Measurements from ENCODE around the gene SNIP1. TPM values are rescaled to one million over a fixed set of nuclear protein-coding genes. Genes with fewer than 3 reads are reported as not detected.
A peak's percentile ranks its signal among the peaks of the same experiment; 100 is the strongest.

Gene SNIP1
- total and polyA plus RNA-seq, 2 of the 8 experiments (the other 6 are each of a cell fraction or from before 2014, with no cell fraction given): 3.7 to 15.7 TPM

- Histone ChIP-seq H3K36me3 (ENCODE audit: control insufficient read depth in 2 of 4, insufficient read depth in 4 of 4, low read length in 3 of 4) (peaks cover 0 to 11% (median 0%) of the 10 kb centered on the region in 4 experiments; a peak in 5 of 8 replicates), H3K9me3 (ENCODE audit: insufficient read depth in 2 of 2, low read depth in 1 of 2, low read length in 1 of 2) (0 out of 4 replicates have a peak, but pooled peaks cover 0 to 2% of the 10 kb centered on the region in 2 experiments), H2BK5ac (ENCODE audit: low read depth, low read length) (peak overlapping the region; percentile 96; the same call in 1 of the 2 replicates), H3K14ac (ENCODE audit: insufficient read length) (no peak overlapping the region), H3K4me2 (ENCODE audit: insufficient read depth in 1 of 2, low read depth in 2 of 2, low read length in 2 of 2) (peak overlapping the region; percentile 75 to 97), H3K23me2 (ENCODE audit: low read depth, low read length) (peaks cover 6% of the 10 kb centered on the region; the same call in 1 of the 2 replicates), H2BK12ac (ENCODE audit: low read depth, low read length) (no peak overlapping the region), H3K79me1 (ENCODE audit: low read depth, low read length) (peaks cover 4% of the 10 kb centered on the region; the same call in 1 of the 2 replicates), H4K20me1 (replicated peaks in 1 of 2; ENCODE audit: control insufficient read depth in 1 of 2, insufficient read depth in 2 of 2, low read length in 2 of 2) (peaks cover 0 to 7% of the 10 kb centered on the region in 2 experiments), H3K18ac (ENCODE audit: extremely low read depth, low read length) (no peak overlapping the region), H3K27me3 (replicated peaks in 1 of 4; ENCODE audit: control insufficient read depth in 3 of 4, extremely low read depth in 1 of 4, insufficient read depth in 3 of 4, low read length in 3 of 4) (no peaks in the 10 kb centered on the region), H2AK5ac (ENCODE audit: low read depth, low read length) (no peak overlapping the region), H3K4me3 (ENCODE audit: extremely low read depth in 1 of 4, insufficient read depth in 2 of 4, low read depth in 3 of 4, low read length in 4 of 4) (peak overlapping the region; percentile 67 to 92 (median 82)), H4K91ac (replicated peaks; ENCODE audit: insufficient read length, low read length) (no peak overlapping the region), H3K56ac (replicated peaks; ENCODE audit: insufficient read length, low read depth, low read length) (no peak overlapping the region), H3K4ac (replicated peaks; ENCODE audit: insufficient read length, low read depth, low read length) (no peak overlapping the region), H2BK120ac (replicated peaks; ENCODE audit: low read depth, low read length) (no peak overlapping the region), H4K5ac (ENCODE audit: insufficient read length, low read depth, low read length) (no peak overlapping the region), H2AFZ (ENCODE audit: low read length) (0 out of 2 replicates have a peak overlapping the region, but pooled peaks have one; percentile 80), H3K4me1 (replicated peaks in 1 of 4; ENCODE audit: control insufficient read depth in 3 of 4, insufficient read depth in 4 of 4, low read length in 3 of 4) (peaks cover 3 to 13% (median 5%) of the 10 kb centered on the region in 4 experiments), H3K79me2 (ENCODE audit: control insufficient read depth in 1 of 2, insufficient read depth in 2 of 2, low read length in 2 of 2) (peaks cover 8 to 16% of the 10 kb centered on the region in 2 experiments; a peak in 3 of 4 replicates), H4K8ac (ENCODE audit: extremely low read depth, insufficient read depth, low read length) (peak overlapping the region; percentile 99), H3K9ac (replicated peaks in 1 of 4; ENCODE audit: extremely low read depth in 1 of 4, low read depth in 3 of 4, low read length in 3 of 4) (peak overlapping the region; percentile 85 to 98 (median 87)), H2BK15ac (ENCODE audit: low read length) (no peak overlapping the region), H3K23ac (ENCODE audit: insufficient read length) (no peak overlapping the region), H3K27ac (ENCODE audit: low read depth, low read length) (peak overlapping the region; percentile 80; the same call in 1 of the 2 replicates), H2BK20ac (ENCODE audit: low read length) (no peak overlapping the region)
- ChIA-PET POLR2A (ENCODE audit: partially characterized antibody) (interaction anchor here (2.2 kb wide), 1 partner anchor 138 kb away, joined by 7 read pairs; the partner anchor contains the start of gene CDCA8), CTCF (ENCODE audit: partially characterized antibody) (interaction anchor here (1.4 kb wide), 1 partner anchor 97 kb away, joined by 3 read pairs; no protein-coding TSS in a partner anchor)
- FAIRE-seq: no peak
- WGBS, 2 experiments (ENCODE audit: extremely low coverage in 1 of 2, insufficient coverage in 1 of 2, insufficient read length in 1 of 2, insufficient replicate concordance in 2 of 2, low coverage in 1 of 2, low lambda C conversion rate in 2 of 2, missing lambda C conversion rate in 1 of 2): 13% methylated on average over 11 of the region's 11 CpGs; no CpG with 5 or more reads in 1 of the 2 experiments
- TF ChIP-seq SIN3A (conservative IDR thresholded peaks at IDR 0.05 in 1 of 2, IDR thresholded peaks at IDR 0.05 in 1 of 2; ENCODE audit: low read depth in 1 of 2, low read length in 2 of 2) (0 out of 4 replicates have a peak, but pooled peaks of 1 of the 2 experiments have one; percentile 11), RFX5 (IDR thresholded peaks at IDR 0.05; ENCODE audit: borderline replicate concordance, low read depth, low read length) (no peak)
- DNase-seq (ENCODE audit: low read depth in 1 of 2, low spot score in 2 of 2): no peak
These were observed 531 bp downstream of the SNIP1 start for GRCh38 chr1:37553598-37553926.
